Stimulated activated naive B cell treated with anti-CD40 and anti-IgM and Interleukin-4, amounts not matched to agents 10 μg/mL and 1 μg/mL and 100 μg/mL, for 72 hours (primary cell): ENCODE data around the gene DYSF.

Source experiments
- ATAC-seq, 2 donors: fragments of 150-1000 bp; cut with Tn5 transposase; replicated peaks; 2 replicates each; pipeline ENCODE4 v1.10.0; 2021; ENCODE audit warnings: moderate library complexity in 1 of 2
- DNase-seq: peaks from one replicate; pipeline ENCODE4 v3.0.0; 2021
- H3K27ac Mint-ChIP-seq: one replicate; pipeline ENCODE4 v1.8.0; 2022; ENCODE audit warnings: mild to moderate bottlenecking, mixed read lengths
- H3K27me3 Mint-ChIP-seq, 2 donors: one replicate each; pipeline ENCODE4 v1.8.0; 2022; ENCODE audit warnings: mixed read lengths in 2 of 2
- H3K36me3 Mint-ChIP-seq, 2 donors: one replicate each; pipeline ENCODE4 v1.8.0; 2022; ENCODE audit warnings: mixed read lengths in 2 of 2, mild to moderate bottlenecking in 1 of 2
- H3K4me1 Mint-ChIP-seq, 2 donors: one replicate each; pipeline ENCODE4 v1.8.0; 2022; ENCODE audit warnings: mixed read lengths in 2 of 2, mild to moderate bottlenecking in 1 of 2
- H3K4me3 Mint-ChIP-seq, 2 donors: one replicate each; pipeline ENCODE4 v1.8.0; 2022; ENCODE audit warnings: mild to moderate bottlenecking in 2 of 2, mixed read lengths in 2 of 2, moderate library complexity in 1 of 2
- H3K9me3 Mint-ChIP-seq, 2 donors: one replicate each; pipeline ENCODE4 v1.8.0; 2022; ENCODE audit warnings: mixed read lengths in 2 of 2, mild to moderate bottlenecking in 1 of 2

DYSF gene

GRCh38 chr2:71528131-71528591 is 74.8 kb downstream of the DYSF start:
- ATAC-seq (no peak), DNase-seq (no peak)
- peaks cover 0 to 2% of the 10 kb centered on the region in 2 donors for H3K4me1 Mint-ChIP-seq
- no peaks in the 10 kb centered on the region for H3K9me3 Mint-ChIP-seq
- H3K36me3 Mint-ChIP-seq = no peaks in the 10 kb centered on the region
- H3K27me3 Mint-ChIP-seq = peaks cover 39 to 49% of the 10 kb centered on the region in 2 donors
- no peak overlapping the region for H3K27ac Mint-ChIP-seq
- H3K4me3 Mint-ChIP-seq = no peak overlapping the region

- Mint-ChIP-seq H3K36me3 (no peaks in the 10 kb centered on the region), H3K4me3 (no peak overlapping the region), H3K4me1 (peaks cover 0 to 2% of the 10 kb centered on the region in 2 donors), H3K27me3 (peaks cover 44 to 53% of the 10 kb centered on the region in 2 donors), H3K27ac (no peak overlapping the region), H3K9me3 (no peaks in the 10 kb centered on the region)
- DNase-seq (no peak), ATAC-seq (no peak)
Measured at GRCh38 chr2:71528749-71529148, 75.4 kb downstream of the DYSF start.

- H3K9me3 Mint-ChIP-seq = no peaks in the 10 kb centered on the region
- peaks cover 0 to 2% of the 10 kb centered on the region in 2 donors for H3K4me1 Mint-ChIP-seq
- peaks cover 46 to 58% of the 10 kb centered on the region in 2 donors for H3K27me3 Mint-ChIP-seq
- no peaks in the 10 kb centered on the region for H3K36me3 Mint-ChIP-seq
- no peak overlapping the region for H3K4me3 Mint-ChIP-seq
- ATAC-seq = no peak
- DNase-seq = no peak
- H3K27ac Mint-ChIP-seq = no peak overlapping the region
Measured at GRCh38 chr2:71530211-71530610, 76.8 kb downstream of the DYSF start.

GRCh38 chr2:71530641-71531332 is 77.4 kb downstream of the DYSF start:
- Mint-ChIP-seq H3K4me3 (no peak overlapping the region), H3K36me3 (no peaks in the 10 kb centered on the region), H3K27me3 (peaks cover 47 to 55% of the 10 kb centered on the region in 2 donors), H3K27ac (no peak overlapping the region), H3K9me3 (no peaks in the 10 kb centered on the region), H3K4me1 (peaks cover 0 to 2% of the 10 kb centered on the region in 2 donors)
- no peak for DNase-seq
- ATAC-seq = peak; percentile 74 to 77

GRCh38 chr2:71531522-71532047 is 78.2 kb downstream of the DYSF start:
- Mint-ChIP-seq H3K36me3 (no peaks in the 10 kb centered on the region), H3K9me3 (no peaks in the 10 kb centered on the region), H3K4me1 (peaks cover 0 to 2% of the 10 kb centered on the region in 2 donors), H3K4me3 (no peak overlapping the region), H3K27ac (no peak overlapping the region), H3K27me3 (peaks cover 45 to 54% of the 10 kb centered on the region in 2 donors)
- ATAC-seq (no peak), DNase-seq (no peak)

GRCh38 chr2:71532327-71532726 is 79.0 kb downstream of the DYSF start:
- ATAC-seq (no peak), DNase-seq (no peak)
- H3K4me3 Mint-ChIP-seq = no peak overlapping the region
- peaks cover 0 to 2% of the 10 kb centered on the region in 2 donors for H3K4me1 Mint-ChIP-seq
- H3K9me3 Mint-ChIP-seq = no peaks in the 10 kb centered on the region
- H3K27me3 Mint-ChIP-seq = peaks cover 45 to 54% of the 10 kb centered on the region in 2 donors
- no peak overlapping the region for H3K27ac Mint-ChIP-seq
- H3K36me3 Mint-ChIP-seq = no peaks in the 10 kb centered on the region

- ATAC-seq (no peak), DNase-seq (no peak)
- Mint-ChIP-seq H3K27ac (no peak overlapping the region), H3K36me3 (no peaks in the 10 kb centered on the region), H3K27me3 (peaks cover 33 to 42% of the 10 kb centered on the region in 2 donors), H3K4me3 (no peak overlapping the region), H3K9me3 (no peaks in the 10 kb centered on the region), H3K4me1 (peaks cover 0 to 2% of the 10 kb centered on the region in 2 donors)
Measured at GRCh38 chr2:71534201-71534600, 80.8 kb downstream of the DYSF start.

GRCh38 chr2:71534826-71535225 is 81.5 kb downstream of the DYSF start:
- ATAC-seq = no peak
- Mint-ChIP-seq H3K36me3 (no peaks in the 10 kb centered on the region), H3K9me3 (no peaks in the 10 kb centered on the region), H3K4me1 (peaks cover 0 to 2% of the 10 kb centered on the region in 2 donors), H3K4me3 (no peak overlapping the region), H3K27me3 (peaks cover 32 to 40% of the 10 kb centered on the region in 2 donors), H3K27ac (no peak overlapping the region)
- no peak for DNase-seq

- DNase-seq (no peak), ATAC-seq (no peak)
- Mint-ChIP-seq H3K27me3 (peaks cover 31 to 39% of the 10 kb centered on the region in 2 donors), H3K36me3 (no peaks in the 10 kb centered on the region), H3K4me3 (no peak overlapping the region), H3K4me1 (peaks cover 0 to 2% of the 10 kb centered on the region in 2 donors), H3K9me3 (no peaks in the 10 kb centered on the region), H3K27ac (no peak overlapping the region)
Measured at GRCh38 chr2:71535526-71535925, 82.2 kb downstream of the DYSF start.

- peaks cover 0 to 2% of the 10 kb centered on the region in 2 donors for H3K4me1 Mint-ChIP-seq
- H3K4me3 Mint-ChIP-seq = no peak overlapping the region
- H3K27me3 Mint-ChIP-seq = peaks cover 26 to 33% of the 10 kb centered on the region in 2 donors
- no peak for DNase-seq
- ATAC-seq = no peak
- no peak overlapping the region for H3K27ac Mint-ChIP-seq
- no peaks in the 10 kb centered on the region for H3K9me3 Mint-ChIP-seq
- no peaks in the 10 kb centered on the region for H3K36me3 Mint-ChIP-seq
Measured at GRCh38 chr2:71536226-71536671, 82.9 kb downstream of the DYSF start.

GRCh38 chr2:71538241-71538640 is 84.9 kb downstream of the DYSF start:
- H3K4me1 Mint-ChIP-seq = no peaks in the 10 kb centered on the region
- H3K9me3 Mint-ChIP-seq = no peaks in the 10 kb centered on the region
- ATAC-seq (no peak), DNase-seq (no peak)
- H3K36me3 Mint-ChIP-seq = no peaks in the 10 kb centered on the region
- peaks cover 10 to 20% of the 10 kb centered on the region in 2 donors for H3K27me3 Mint-ChIP-seq
- H3K4me3 Mint-ChIP-seq = no peak overlapping the region
- no peak overlapping the region for H3K27ac Mint-ChIP-seq

- Mint-ChIP-seq H3K4me3 (no peak overlapping the region), H3K9me3 (no peaks in the 10 kb centered on the region), H3K27ac (no peak overlapping the region), H3K27me3 (peaks cover 6 to 15% of the 10 kb centered on the region in 2 donors), H3K4me1 (no peaks in the 10 kb centered on the region), H3K36me3 (no peaks in the 10 kb centered on the region)
- ATAC-seq (no peak), DNase-seq (no peak)
Measured at GRCh38 chr2:71538656-71539265, 85.4 kb downstream of the DYSF start.

GRCh38 chr2:71540818-71541217 is 87.5 kb downstream of the DYSF start:
- H3K4me3 Mint-ChIP-seq = no peak overlapping the region
- H3K27me3 Mint-ChIP-seq = peaks cover 11 to 13% of the 10 kb centered on the region in 2 donors
- H3K9me3 Mint-ChIP-seq = no peaks in the 10 kb centered on the region
- peaks cover 6 to 7% of the 10 kb centered on the region in 2 donors for H3K4me1 Mint-ChIP-seq
- no peak overlapping the region for H3K27ac Mint-ChIP-seq
- peaks cover 0 to 4% of the 10 kb centered on the region in 2 donors for H3K36me3 Mint-ChIP-seq
- DNase-seq (no peak), ATAC-seq (no peak)

- Mint-ChIP-seq H3K4me3 (peak overlapping the region; percentile 50 to 72), H3K27me3 (peaks cover 24 to 43% of the 10 kb centered on the region in 2 donors), H3K27ac (no peak overlapping the region), H3K9me3 (peaks cover 0 to 2% of the 10 kb centered on the region in 2 donors), H3K4me1 (peaks cover 6 to 7% of the 10 kb centered on the region in 2 donors), H3K36me3 (peaks cover 0 to 4% of the 10 kb centered on the region in 2 donors)
- ATAC-seq (no peak), DNase-seq (no peak)
Measured at GRCh38 chr2:71544919-71545571, 91.7 kb downstream of the DYSF start.
